ENCODE measurements around the gene MAP1B. TPM values are rescaled to one million over a fixed set of nuclear protein-coding genes. Genes with fewer than 3 reads are reported as not detected.

Gene MAP1B
- total and polyA plus RNA-seq, 9 of the 15 experiments (the other 6 are each of a cell fraction or from before 2014, with no cell fraction given), result 5.2 to 66.1 (median 17.3) TPM

GRCh38 chr5:72107131-72107900 lies at the start of gene MAP1B (continued):
- TF ChIP-seq TEAD1 (CRISPR knock-in tag; IDR thresholded peaks at IDR 0.05), result no peak
- no peak for TF ChIP-seq DNMT1 (IDR thresholded peaks at IDR 0.05)
- TF ChIP-seq ZNF707 (CRISPR knock-in tag; conservative IDR thresholded peaks at IDR 0.05), result no peak
- no peak for TF ChIP-seq ZBTB43 (CRISPR knock-in tag; IDR thresholded peaks at IDR 0.05)
- TF ChIP-seq TSC22D4 (tag; IDR thresholded peaks at IDR 0.05), result no peak
- TF ChIP-seq PTRF (tag; IDR thresholded peaks at IDR 0.05), result no peak
- no peak for TF ChIP-seq ZNF134 (CRISPR knock-in tag; conservative IDR thresholded peaks at IDR 0.05)
- TF ChIP-seq SMARCB1 (IDR thresholded peaks at IDR 0.05; ENCODE audit: insufficient read length, low read depth), result no peak
- no peak; the same call in none of the 2 replicates for TF ChIP-seq SMAD4 (CRISPR knock-in tag; conservative IDR thresholded peaks at IDR 0.05)
- peak; percentile 57; the same call in 1 of the 2 replicates for TF ChIP-seq ZBTB1 (CRISPR knock-in tag; IDR thresholded peaks at IDR 0.05; ENCODE audit: borderline replicate concordance, low read depth)
- TF ChIP-seq SMC3 (conservative IDR thresholded peaks at IDR 0.05; ENCODE audit: insufficient read depth, low read depth, low read length), result no peak
- TF ChIP-seq FOXJ3 (CRISPR knock-in tag; IDR thresholded peaks at IDR 0.05), result no peak
- TF ChIP-seq ATF1 (CRISPR knock-in tag; IDR thresholded peaks at IDR 0.05), result no peak
- TF ChIP-seq ATF1 (tag; IDR thresholded peaks at IDR 0.05), result peak; percentile 28
- TF ChIP-seq KLF1 (tag; IDR thresholded peaks at IDR 0.05), result no peak
- no peak for TF ChIP-seq CREB5 (CRISPR knock-in tag; IDR thresholded peaks at IDR 0.05)
- TF ChIP-seq GATA2 (CRISPR knock-in tag; IDR thresholded peaks at IDR 0.05), result no peak
- no peak for TF ChIP-seq CHAMP1 (IDR thresholded peaks at IDR 0.05)
- no peak for TF ChIP-seq ID3 (CRISPR knock-in tag; IDR thresholded peaks at IDR 0.05)
- peak; percentile 42; the same call in 1 of the 2 replicates for TF ChIP-seq ID3 (tag; IDR thresholded peaks at IDR 0.05)
- TF ChIP-seq ARHGAP35 (IDR thresholded peaks at IDR 0.05; ENCODE audit: partially characterized antibody), result no peak
- peak; percentile 81 for TF ChIP-seq POLR2A (conservative IDR thresholded peaks at IDR 0.05)
- TF ChIP-seq ZNF3 (CRISPR knock-in tag; IDR thresholded peaks at IDR 0.05), result no peak
- no peak for TF ChIP-seq ZNF589 (CRISPR knock-in tag; IDR thresholded peaks at IDR 0.05; ENCODE audit: low read depth)
- no peak for TF ChIP-seq RBM34 (IDR thresholded peaks at IDR 0.05; ENCODE audit: borderline replicate concordance, insufficient read depth, low read length)
- no peak for TF ChIP-seq XRCC4 (IDR thresholded peaks at IDR 0.05; ENCODE audit: extremely low read depth, insufficient read depth, insufficient read length)

Data from K562 (cell line).